ENCODE data around the gene HNMT. TPM values are rescaled to one million over a fixed set of nuclear protein-coding genes. Genes with fewer than 3 reads are reported as not detected.

HNMT gene
- polyA plus RNA-seq, 1 of the 3 experiments (the other 2 are of a cell fraction) = 1.8 TPM

- no peak for TF ChIP-seq POLR2AphosphoS5 (IDR thresholded peaks at IDR 0.05; ENCODE audit: low read depth, low read length)
Measured at GRCh38 chr2:138012968-138013367, 48.7 kb downstream of the HNMT start (continued).

- Histone ChIP-seq H3K4me1 (ENCODE audit: control insufficient read depth in 1 of 2, insufficient read depth in 2 of 2, low read depth in 1 of 2, low read length in 1 of 2) (no peaks in the 10 kb centered on the region; a peak in 1 of 4 replicates), H3K27ac (ENCODE audit: low read depth in 2 of 2, low read length in 1 of 2) (no peak overlapping the region), H3F3A (replicated peaks; ENCODE audit: insufficient read depth) (no peaks in the 10 kb centered on the region), H2AFZ (ENCODE audit: low read depth) (no peak overlapping the region), H3K4me2 (no peak overlapping the region), H3K27me3 (ENCODE audit: insufficient read depth) (no peaks in the 10 kb centered on the region), H3K9ac (no peak overlapping the region), H4K20me1 (ENCODE audit: insufficient read depth) (no peaks in the 10 kb centered on the region), H3K79me2 (ENCODE audit: insufficient read depth) (no peaks in the 10 kb centered on the region), H3K4me3 (ENCODE audit: low read depth in 2 of 2, low read length in 1 of 2) (no peak overlapping the region), H3K9me2 (no peaks in the 10 kb centered on the region), H3K9me3 (no peaks in the 10 kb centered on the region), H3K36me3 (replicated peaks in 1 of 2; ENCODE audit: control insufficient read depth in 1 of 2, insufficient read depth in 2 of 2, low read length in 1 of 2) (no peaks in the 10 kb centered on the region)
- ChIA-PET POLR2A (interaction anchor here (0.6 kb wide), 1 partner anchor 445 kb away, joined by 3 read pairs; no protein-coding TSS in a partner anchor), CTCF (no interaction called here)
- TF ChIP-seq MXI1 (IDR thresholded peaks at IDR 0.05; ENCODE audit: low read depth, low read length) (no peak), CHD2 (IDR thresholded peaks at IDR 0.05; ENCODE audit: low read length, partially characterized antibody) (no peak), USF1 (IDR thresholded peaks at IDR 0.05; ENCODE audit: borderline replicate concordance, low read depth) (no peak), GATA2 (CRISPR knock-in tag; IDR thresholded peaks at IDR 0.05) (no peak), ZBTB33 (IDR thresholded peaks at IDR 0.05; ENCODE audit: borderline replicate concordance, low read depth) (no peak), FOXM1 (IDR thresholded peaks at IDR 0.05; ENCODE audit: low read depth) (no peak), SIN3A (IDR thresholded peaks at IDR 0.05; ENCODE audit: borderline replicate concordance, low read depth, low read length) (no peak), RXRA (IDR thresholded peaks at IDR 0.05; ENCODE audit: borderline replicate concordance, low read depth) (no peak)
- no peak for DNase-seq
- 97% methylated on average over 2 of the region's 2 CpGs for WGBS (ENCODE audit: low lambda C conversion rate)
Measured at GRCh38 chr2:138013639-138014038, 49.4 kb downstream of the HNMT start.

- DNase-seq = no peak
- Histone ChIP-seq H3K4me3 (ENCODE audit: low read depth in 2 of 2, low read length in 1 of 2) (no peak overlapping the region), H3K9me2 (no peaks in the 10 kb centered on the region), H3K9me3 (no peaks in the 10 kb centered on the region), H2AFZ (ENCODE audit: low read depth) (no peak overlapping the region), H3K4me2 (no peak overlapping the region), H3K9ac (no peak overlapping the region), H3K79me2 (ENCODE audit: insufficient read depth) (no peaks in the 10 kb centered on the region), H3K36me3 (replicated peaks in 1 of 2; ENCODE audit: control insufficient read depth in 1 of 2, insufficient read depth in 2 of 2, low read length in 1 of 2) (no peaks in the 10 kb centered on the region), H3K27me3 (ENCODE audit: insufficient read depth) (no peaks in the 10 kb centered on the region), H3F3A (replicated peaks; ENCODE audit: insufficient read depth) (no peaks in the 10 kb centered on the region), H3K4me1 (ENCODE audit: control insufficient read depth in 1 of 2, insufficient read depth in 2 of 2, low read depth in 1 of 2, low read length in 1 of 2) (no peaks in the 10 kb centered on the region; a peak in 1 of 4 replicates), H3K27ac (ENCODE audit: low read depth in 2 of 2, low read length in 1 of 2) (no peak overlapping the region), H4K20me1 (ENCODE audit: insufficient read depth) (no peaks in the 10 kb centered on the region)
- 62% methylated on average over 3 of the region's 3 CpGs for WGBS (ENCODE audit: low lambda C conversion rate)
- ChIA-PET POLR2A (no interaction called here), CTCF (interaction anchor here (0.6 to 1.2 kb wide), 2 partner anchors 10 to 126 kb away, joined by 3 read pairs; no protein-coding TSS in a partner anchor)
- no peak for TF ChIP-seq ZBTB33 (IDR thresholded peaks at IDR 0.05; ENCODE audit: borderline replicate concordance, low read depth)
- TF ChIP-seq ELF1 (IDR thresholded peaks at IDR 0.05) = no peak
- TF ChIP-seq SIN3A (IDR thresholded peaks at IDR 0.05; ENCODE audit: borderline replicate concordance, low read depth, low read length) = no peak
- no peak for TF ChIP-seq RFX5 (IDR thresholded peaks at IDR 0.05; ENCODE audit: low read length)
- no peak for TF ChIP-seq GABPA (IDR thresholded peaks at IDR 0.05; ENCODE audit: low read depth)
- TF ChIP-seq TEAD4 (IDR thresholded peaks at IDR 0.05; ENCODE audit: borderline replicate concordance, insufficient read depth) = no peak
- no peak for TF ChIP-seq RAD21 (IDR thresholded peaks at IDR 0.05; ENCODE audit: low read length)
- no peak for TF ChIP-seq EZH2phosphoT487 (IDR thresholded peaks at IDR 0.05; ENCODE audit: borderline replicate concordance, low read depth)
- no peak for TF ChIP-seq MAX (IDR thresholded peaks at IDR 0.05; ENCODE audit: low read depth)
Measured at GRCh38 chr2:138015494-138015893, 51.2 kb downstream of the HNMT start.

Measured in SK-N-SH (cell line).